ENCODE measurements around the gene SPAG7.
A peak's percentile ranks its signal among the peaks of the same experiment; 100 is the strongest.

SPAG7 gene

DNA sequence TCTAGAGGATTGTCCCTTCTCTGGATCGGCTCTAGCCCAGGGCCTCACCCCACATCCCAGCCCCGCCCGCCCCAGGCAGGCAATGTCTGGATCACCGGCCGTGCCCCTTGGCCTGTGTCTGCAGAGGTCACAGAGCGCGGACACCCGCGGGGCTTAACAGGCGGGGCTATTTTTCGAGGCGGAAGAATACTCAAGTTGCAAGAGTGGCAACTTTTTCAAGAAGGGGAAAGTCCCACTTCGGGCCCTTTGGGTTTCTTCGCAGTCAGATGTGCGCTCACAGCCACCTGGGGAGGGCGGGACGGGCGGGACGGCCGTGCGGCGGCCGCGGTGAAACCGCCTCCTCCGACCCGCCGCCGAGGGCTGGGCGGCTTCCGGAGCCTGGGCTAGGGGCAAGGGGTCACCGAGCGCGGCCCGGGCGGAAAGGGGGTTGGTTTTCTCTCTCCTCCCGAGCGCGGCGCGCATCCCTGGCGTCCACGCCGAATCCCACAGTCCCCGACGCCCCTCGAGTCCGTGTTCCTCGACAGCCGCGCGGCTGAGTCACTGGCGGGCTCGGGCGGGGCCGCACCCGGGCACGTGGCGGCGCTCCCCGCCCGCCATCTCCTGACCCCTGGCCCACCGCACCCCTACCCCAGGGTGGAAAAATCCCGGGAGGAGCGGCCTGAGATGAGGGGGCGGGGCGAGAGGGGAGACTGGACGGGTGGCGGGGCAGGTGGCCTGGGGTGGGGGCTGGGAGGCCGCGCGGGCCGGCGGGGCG is 18.1 kb downstream of the SPAG7 start (continued):
- TF ChIP-seq, protein P1, sequence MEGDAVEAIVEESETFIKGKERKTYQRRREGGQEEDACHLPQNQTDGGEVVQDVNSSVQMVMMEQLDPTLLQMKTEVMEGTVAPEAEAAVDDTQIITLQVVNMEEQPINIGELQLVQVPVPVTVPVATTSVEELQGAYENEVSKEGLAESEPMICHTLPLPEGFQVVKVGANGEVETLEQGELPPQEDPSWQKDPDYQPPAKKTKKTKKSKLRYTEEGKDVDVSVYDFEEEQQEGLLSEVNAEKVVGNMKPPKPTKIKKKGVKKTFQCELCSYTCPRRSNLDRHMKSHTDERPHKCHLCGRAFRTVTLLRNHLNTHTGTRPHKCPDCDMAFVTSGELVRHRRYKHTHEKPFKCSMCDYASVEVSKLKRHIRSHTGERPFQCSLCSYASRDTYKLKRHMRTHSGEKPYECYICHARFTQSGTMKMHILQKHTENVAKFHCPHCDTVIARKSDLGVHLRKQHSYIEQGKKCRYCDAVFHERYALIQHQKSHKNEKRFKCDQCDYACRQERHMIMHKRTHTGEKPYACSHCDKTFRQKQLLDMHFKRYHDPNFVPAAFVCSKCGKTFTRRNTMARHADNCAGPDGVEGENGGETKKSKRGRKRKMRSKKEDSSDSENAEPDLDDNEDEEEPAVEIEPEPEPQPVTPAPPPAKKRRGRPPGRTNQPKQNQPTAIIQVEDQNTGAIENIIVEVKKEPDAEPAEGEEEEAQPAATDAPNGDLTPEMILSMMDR (tag by site-specific recombination; IDR thresholded peaks at IDR 0.05) = no peak; the same call in 1 of the 2 replicates
- TF ChIP-seq ZNF837 (tag by site-specific recombination; IDR thresholded peaks at IDR 0.05) (no peak), ZNF140 (tag by site-specific recombination; IDR thresholded peaks at IDR 0.05) (no peak), GLI2 (tag by site-specific recombination; IDR thresholded peaks at IDR 0.05; ENCODE audit: borderline replicate concordance, low read depth) (no peak), SP2 (tag by site-specific recombination; IDR thresholded peaks at IDR 0.05) (peak; percentile 43), ZNF629 (tag by site-specific recombination; IDR thresholded peaks at IDR 0.05) (0 out of 2 replicates have a peak, but pooled peaks have one; percentile 5), SCRT1 (tag by site-specific recombination; IDR thresholded peaks at IDR 0.05; ENCODE audit: borderline replicate concordance) (no peak), TCF7L2 (IDR thresholded peaks at IDR 0.05; ENCODE audit: borderline replicate concordance, low read depth, low read length) (no peak), ZNF266 (tag by site-specific recombination; IDR thresholded peaks at IDR 0.05; ENCODE audit: low read depth) (no peak), HOXA7 (CRISPR knock-in tag; IDR thresholded peaks at IDR 0.05; ENCODE audit: borderline replicate concordance) (no peak), YY2 (tag by site-specific recombination; IDR thresholded peaks at IDR 0.05) (peak; percentile 46; the same call in 1 of the 2 replicates), ZNF707 (tag by site-specific recombination; IDR thresholded peaks at IDR 0.05) (no peak), ZNF354C (tag by site-specific recombination; IDR thresholded peaks at IDR 0.05; ENCODE audit: borderline replicate concordance, low read depth) (no peak), ZNF777 (tag by site-specific recombination; IDR thresholded peaks at IDR 0.05; ENCODE audit: borderline replicate concordance) (peak; percentile 89; the same call in 1 of the 2 replicates), ZNF623 (tag by site-specific recombination; IDR thresholded peaks at IDR 0.05) (no peak), ZNF214 (tag by site-specific recombination; IDR thresholded peaks at IDR 0.05; ENCODE audit: borderline replicate concordance) (no peak), ZNF335 (tag by site-specific recombination; conservative IDR thresholded peaks at IDR 0.05) (no peak), ZNF114 (tag by site-specific recombination; IDR thresholded peaks at IDR 0.05) (no peak), ZNF184 (tag by site-specific recombination; IDR thresholded peaks at IDR 0.05) (no peak), WT1 (tag by site-specific recombination; IDR thresholded peaks at IDR 0.05) (peak; percentile 28; the same call in 1 of the 2 replicates), ZNF404 (tag by site-specific recombination; IDR thresholded peaks at IDR 0.05) (no peak)
- TF ChIP-seq, protein P2, sequence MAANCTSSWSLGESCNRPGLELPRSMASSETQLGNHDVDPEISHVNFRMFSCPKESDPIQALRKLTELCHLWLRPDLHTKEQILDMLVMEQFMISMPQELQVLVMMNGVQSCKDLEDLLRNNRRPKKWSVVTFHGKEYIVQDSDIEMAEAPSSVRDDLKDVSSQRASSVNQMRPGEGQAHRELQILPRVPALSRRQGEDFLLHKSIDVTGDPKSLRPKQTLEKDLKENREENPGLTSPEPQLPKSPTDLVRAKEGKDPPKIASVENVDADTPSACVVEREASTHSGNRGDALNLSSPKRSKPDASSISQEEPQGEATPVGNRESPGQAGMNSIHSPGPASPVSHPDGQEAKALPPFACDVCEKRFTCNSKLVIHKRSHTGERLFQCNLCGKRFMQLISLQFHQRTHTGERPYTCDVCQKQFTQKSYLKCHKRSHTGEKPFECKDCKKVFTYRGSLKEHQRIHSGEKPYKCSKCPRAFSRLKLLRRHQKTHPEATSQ (tag by site-specific recombination; IDR thresholded peaks at IDR 0.05) = peak; percentile 78; the same call in 1 of the 2 replicates
- TF ChIP-seq, protein P3, sequence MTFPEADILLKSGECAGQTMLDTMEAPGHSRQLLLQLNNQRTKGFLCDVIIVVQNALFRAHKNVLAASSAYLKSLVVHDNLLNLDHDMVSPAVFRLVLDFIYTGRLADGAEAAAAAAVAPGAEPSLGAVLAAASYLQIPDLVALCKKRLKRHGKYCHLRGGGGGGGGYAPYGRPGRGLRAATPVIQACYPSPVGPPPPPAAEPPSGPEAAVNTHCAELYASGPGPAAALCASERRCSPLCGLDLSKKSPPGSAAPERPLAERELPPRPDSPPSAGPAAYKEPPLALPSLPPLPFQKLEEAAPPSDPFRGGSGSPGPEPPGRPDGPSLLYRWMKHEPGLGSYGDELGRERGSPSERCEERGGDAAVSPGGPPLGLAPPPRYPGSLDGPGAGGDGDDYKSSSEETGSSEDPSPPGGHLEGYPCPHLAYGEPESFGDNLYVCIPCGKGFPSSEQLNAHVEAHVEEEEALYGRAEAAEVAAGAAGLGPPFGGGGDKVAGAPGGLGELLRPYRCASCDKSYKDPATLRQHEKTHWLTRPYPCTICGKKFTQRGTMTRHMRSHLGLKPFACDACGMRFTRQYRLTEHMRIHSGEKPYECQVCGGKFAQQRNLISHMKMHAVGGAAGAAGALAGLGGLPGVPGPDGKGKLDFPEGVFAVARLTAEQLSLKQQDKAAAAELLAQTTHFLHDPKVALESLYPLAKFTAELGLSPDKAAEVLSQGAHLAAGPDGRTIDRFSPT (tag by site-specific recombination; IDR thresholded peaks at IDR 0.05) = 0 out of 2 replicates have a peak, but pooled peaks have one; percentile 56
- TF ChIP-seq, protein P4, sequence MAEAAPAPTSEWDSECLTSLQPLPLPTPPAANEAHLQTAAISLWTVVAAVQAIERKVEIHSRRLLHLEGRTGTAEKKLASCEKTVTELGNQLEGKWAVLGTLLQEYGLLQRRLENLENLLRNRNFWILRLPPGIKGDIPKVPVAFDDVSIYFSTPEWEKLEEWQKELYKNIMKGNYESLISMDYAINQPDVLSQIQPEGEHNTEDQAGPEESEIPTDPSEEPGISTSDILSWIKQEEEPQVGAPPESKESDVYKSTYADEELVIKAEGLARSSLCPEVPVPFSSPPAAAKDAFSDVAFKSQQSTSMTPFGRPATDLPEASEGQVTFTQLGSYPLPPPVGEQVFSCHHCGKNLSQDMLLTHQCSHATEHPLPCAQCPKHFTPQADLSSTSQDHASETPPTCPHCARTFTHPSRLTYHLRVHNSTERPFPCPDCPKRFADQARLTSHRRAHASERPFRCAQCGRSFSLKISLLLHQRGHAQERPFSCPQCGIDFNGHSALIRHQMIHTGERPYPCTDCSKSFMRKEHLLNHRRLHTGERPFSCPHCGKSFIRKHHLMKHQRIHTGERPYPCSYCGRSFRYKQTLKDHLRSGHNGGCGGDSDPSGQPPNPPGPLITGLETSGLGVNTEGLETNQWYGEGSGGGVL (tag by site-specific recombination; IDR thresholded peaks at IDR 0.05) = peak; percentile 81
- TF ChIP-seq, protein P5, sequence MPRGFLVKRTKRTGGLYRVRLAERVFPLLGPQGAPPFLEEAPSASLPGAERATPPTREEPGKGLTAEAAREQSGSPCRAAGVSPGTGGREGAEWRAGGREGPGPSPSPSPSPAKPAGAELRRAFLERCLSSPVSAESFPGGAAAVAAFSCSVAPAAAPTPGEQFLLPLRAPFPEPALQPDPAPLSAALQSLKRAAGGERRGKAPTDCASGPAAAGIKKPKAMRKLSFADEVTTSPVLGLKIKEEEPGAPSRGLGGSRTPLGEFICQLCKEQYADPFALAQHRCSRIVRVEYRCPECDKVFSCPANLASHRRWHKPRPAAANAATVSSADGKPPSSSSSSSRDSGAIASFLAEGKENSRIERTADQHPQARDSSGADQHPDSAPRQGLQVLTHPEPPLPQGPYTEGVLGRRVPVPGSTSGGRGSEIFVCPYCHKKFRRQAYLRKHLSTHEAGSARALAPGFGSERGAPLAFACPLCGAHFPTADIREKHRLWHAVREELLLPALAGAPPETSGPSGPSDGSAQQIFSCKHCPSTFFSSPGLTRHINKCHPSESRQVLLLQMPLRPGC (tag by site-specific recombination; IDR thresholded peaks at IDR 0.05) = peak; percentile 45; the same call in 1 of the 2 replicates
- TF ChIP-seq, protein P6, sequence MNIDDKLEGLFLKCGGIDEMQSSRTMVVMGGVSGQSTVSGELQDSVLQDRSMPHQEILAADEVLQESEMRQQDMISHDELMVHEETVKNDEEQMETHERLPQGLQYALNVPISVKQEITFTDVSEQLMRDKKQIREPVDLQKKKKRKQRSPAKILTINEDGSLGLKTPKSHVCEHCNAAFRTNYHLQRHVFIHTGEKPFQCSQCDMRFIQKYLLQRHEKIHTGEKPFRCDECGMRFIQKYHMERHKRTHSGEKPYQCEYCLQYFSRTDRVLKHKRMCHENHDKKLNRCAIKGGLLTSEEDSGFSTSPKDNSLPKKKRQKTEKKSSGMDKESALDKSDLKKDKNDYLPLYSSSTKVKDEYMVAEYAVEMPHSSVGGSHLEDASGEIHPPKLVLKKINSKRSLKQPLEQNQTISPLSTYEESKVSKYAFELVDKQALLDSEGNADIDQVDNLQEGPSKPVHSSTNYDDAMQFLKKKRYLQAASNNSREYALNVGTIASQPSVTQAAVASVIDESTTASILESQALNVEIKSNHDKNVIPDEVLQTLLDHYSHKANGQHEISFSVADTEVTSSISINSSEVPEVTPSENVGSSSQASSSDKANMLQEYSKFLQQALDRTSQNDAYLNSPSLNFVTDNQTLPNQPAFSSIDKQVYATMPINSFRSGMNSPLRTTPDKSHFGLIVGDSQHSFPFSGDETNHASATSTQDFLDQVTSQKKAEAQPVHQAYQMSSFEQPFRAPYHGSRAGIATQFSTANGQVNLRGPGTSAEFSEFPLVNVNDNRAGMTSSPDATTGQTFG (tag by site-specific recombination; IDR thresholded peaks at IDR 0.05; ENCODE audit: borderline replicate concordance) = no peak; the same call in 1 of the 2 replicates
- TF ChIP-seq, protein P7, sequence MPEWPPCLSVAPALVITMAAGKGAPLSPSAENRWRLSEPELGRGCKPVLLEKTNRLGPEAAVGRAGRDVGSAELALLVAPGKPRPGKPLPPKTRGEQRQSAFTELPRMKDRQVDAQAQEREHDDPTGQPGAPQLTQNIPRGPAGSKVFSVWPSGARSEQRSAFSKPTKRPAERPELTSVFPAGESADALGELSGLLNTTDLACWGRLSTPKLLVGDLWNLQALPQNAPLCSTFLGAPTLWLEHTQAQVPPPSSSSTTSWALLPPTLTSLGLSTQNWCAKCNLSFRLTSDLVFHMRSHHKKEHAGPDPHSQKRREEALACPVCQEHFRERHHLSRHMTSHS (tag by site-specific recombination; IDR thresholded peaks at IDR 0.05) = no peak
